ENCODE data around the gene BNC1. TPM values are rescaled to one million over a fixed set of nuclear protein-coding genes. Genes with fewer than 3 reads are reported as not detected.
"Not testable (repeated sequence)": the region's sequence is repeated elsewhere in the genome, so short reads cannot be mapped to it uniquely, and the experiment has no call there.

BNC1 gene
- total RNA-seq, 2 experiments from 2014 or later, result not detected

DNA sequence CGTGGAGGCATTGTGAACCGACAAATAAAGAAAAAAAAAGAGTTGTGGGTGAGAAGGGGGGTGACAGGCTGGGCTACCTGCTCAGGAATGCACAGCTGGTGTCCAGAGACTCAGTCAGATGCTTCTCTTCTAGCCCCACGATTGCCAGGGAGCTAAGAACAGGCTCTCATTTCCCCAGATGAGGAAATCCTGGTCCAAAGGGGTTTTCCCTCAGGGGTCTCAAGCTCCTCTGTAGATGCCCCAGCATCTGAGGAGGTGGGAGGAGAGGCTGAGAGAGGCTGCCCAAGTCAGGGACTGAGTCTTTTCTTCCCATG lies 35.5 kb downstream of the BNC1 start:
- no peak overlapping the region for H3K4me3 Mint-ChIP-seq
- peaks cover 33% of the 10 kb centered on the region for H3K27me3 Mint-ChIP-seq
- no peaks in the 10 kb centered on the region for H3K36me3 Mint-ChIP-seq
- ATAC-seq (ENCODE audit: low read depth) (no peak), DNase-seq (no peak)
- POLR2A ChIA-PET, result no interaction called here
- peaks cover 3% of the 10 kb centered on the region for H3K9me3 Mint-ChIP-seq
- no peaks in the 10 kb centered on the region for H3K4me1 Mint-ChIP-seq
- H3K27ac Mint-ChIP-seq, result no peak overlapping the region

DNA sequence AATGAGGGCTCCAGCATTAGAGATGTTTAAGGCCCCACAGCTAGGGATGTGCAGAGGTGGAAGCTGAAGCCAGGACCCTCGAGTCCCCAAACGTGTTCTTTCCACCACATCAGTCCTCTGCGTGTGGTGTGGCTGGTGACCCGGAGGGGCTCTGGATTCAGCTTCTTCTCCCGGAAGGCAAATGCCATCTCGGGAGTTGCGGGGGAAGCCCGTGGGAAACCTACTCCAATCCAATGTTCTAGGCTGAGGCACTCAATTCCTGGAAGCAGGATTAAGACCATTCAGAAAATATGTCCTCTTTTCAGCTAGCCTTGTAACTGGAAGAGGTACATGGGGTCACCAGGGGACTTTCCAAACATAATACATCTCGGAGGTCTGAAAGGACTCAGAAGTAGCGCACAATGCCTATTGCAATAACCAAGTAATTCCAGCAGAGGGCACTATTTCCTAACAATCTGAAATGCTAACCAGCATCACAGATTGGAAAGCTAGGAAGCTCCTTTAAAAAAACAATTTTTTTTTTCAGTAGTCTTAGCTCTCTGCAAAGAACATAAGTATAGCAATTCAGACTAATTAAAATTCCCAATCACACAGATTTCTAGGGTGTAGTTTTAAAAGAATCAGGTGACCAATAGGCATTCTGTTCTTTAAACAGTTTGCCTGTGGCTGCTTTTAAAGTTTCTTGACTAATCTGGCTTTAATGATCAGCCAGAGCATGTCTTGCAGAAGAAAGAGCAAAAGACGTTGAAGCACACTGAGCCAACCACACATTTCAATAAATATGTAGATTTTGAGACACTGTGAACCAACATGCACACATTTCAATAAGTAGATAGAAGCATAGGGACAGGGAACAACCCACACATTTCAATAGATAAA lies 36.1 kb downstream of the BNC1 start:
- Mint-ChIP-seq H3K4me3 (no peak overlapping the region), H3K27me3 (peaks cover 32% of the 10 kb centered on the region), H3K27ac (no peak overlapping the region), H3K36me3 (no peaks in the 10 kb centered on the region), H3K9me3 (peaks cover 3% of the 10 kb centered on the region), H3K4me1 (no peaks in the 10 kb centered on the region)
- POLR2A ChIA-PET, result no interaction called here
- ATAC-seq (ENCODE audit: low read depth) (no peak), DNase-seq (no peak)

- DNase-seq (no peak), ATAC-seq (ENCODE audit: low read depth) (no peak)
- POLR2A ChIA-PET, result no interaction called here
- Mint-ChIP-seq H3K36me3 (no peaks in the 10 kb centered on the region), H3K9me3 (peaks cover 3% of the 10 kb centered on the region), H3K27me3 (peaks cover 40% of the 10 kb centered on the region), H3K27ac (no peak overlapping the region), H3K4me1 (no peaks in the 10 kb centered on the region), H3K4me3 (no peak overlapping the region)
These were observed 40.8 kb downstream of the BNC1 start for GRCh38 chr15:83243634-83244033.

DNA sequence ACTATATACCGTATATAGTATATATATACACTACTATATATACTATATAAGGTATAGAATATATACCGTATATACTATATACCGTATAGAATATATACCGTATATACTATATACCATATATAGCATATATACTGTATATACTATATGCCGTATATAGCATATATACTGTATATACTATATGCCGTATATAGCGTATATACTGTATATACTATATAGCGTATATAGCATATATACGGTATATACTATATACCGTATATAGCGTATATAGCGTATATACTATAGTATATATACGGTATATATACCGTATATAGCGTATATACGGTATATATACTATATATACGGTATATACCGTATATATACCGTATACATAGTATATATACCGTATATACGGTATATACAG lies 54.2 kb downstream of the BNC1 start:
- POLR2A ChIA-PET, result no interaction called here
- no peaks in the 10 kb centered on the region for H3K9me3 Mint-ChIP-seq
- H3K4me1 Mint-ChIP-seq, result peaks cover 3% of the 10 kb centered on the region
- DNase-seq, result no peak
- peaks cover 6% of the 10 kb centered on the region for H3K27me3 Mint-ChIP-seq
- no peak for ATAC-seq (ENCODE audit: low read depth)
- no peak overlapping the region for H3K4me3 Mint-ChIP-seq
- no peaks in the 10 kb centered on the region for H3K36me3 Mint-ChIP-seq
- no peak overlapping the region for H3K27ac Mint-ChIP-seq

DNA sequence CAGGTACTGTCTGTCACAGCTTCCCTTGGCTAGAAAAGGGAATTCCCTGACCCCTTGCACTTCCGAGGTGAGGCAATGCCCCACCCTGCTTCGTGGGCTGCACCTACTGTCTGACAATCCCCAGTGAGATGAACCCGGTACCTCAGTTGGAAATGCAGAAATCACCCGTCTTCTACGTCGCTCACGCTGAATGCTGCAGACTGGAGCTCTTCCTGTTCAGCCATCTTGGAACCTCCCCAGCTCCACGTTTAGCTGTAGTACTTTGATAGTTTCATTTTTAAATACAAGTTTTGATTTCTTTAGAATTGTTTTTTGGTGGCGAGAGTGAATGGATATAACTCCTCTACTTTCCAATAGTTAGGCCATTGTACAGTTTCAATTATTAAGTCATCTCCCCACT lies 59.0 kb downstream of the BNC1 start:
- POLR2A ChIA-PET, result interaction anchor here (0.7 kb wide), 1 partner anchor 184 kb away, joined by 3 read pairs; no protein-coding TSS in a partner anchor
- no peak overlapping the region for H3K4me3 Mint-ChIP-seq
- peaks cover 2% of the 10 kb centered on the region for H3K4me1 Mint-ChIP-seq
- no peaks in the 10 kb centered on the region for H3K36me3 Mint-ChIP-seq
- ATAC-seq (ENCODE audit: low read depth) (no peak), DNase-seq (no peak)
- peaks cover 32% of the 10 kb centered on the region for H3K27me3 Mint-ChIP-seq
- H3K27ac Mint-ChIP-seq, result no peak overlapping the region
- peaks cover 1% of the 10 kb centered on the region for H3K9me3 Mint-ChIP-seq

GRCh38 chr15:83221781-83222180 lies 62.7 kb downstream of the BNC1 start:
- H3K27ac Mint-ChIP-seq; POLR2A ChIA-PET; DNase-seq; H3K36me3 Mint-ChIP-seq; ATAC-seq (ENCODE audit: low read depth); H3K4me3 Mint-ChIP-seq; H3K9me3 Mint-ChIP-seq; H3K4me1 Mint-ChIP-seq: not testable (repeated sequence)
- H3K27me3 Mint-ChIP-seq, result peaks cover 40% of the 10 kb centered on the region

DNA sequence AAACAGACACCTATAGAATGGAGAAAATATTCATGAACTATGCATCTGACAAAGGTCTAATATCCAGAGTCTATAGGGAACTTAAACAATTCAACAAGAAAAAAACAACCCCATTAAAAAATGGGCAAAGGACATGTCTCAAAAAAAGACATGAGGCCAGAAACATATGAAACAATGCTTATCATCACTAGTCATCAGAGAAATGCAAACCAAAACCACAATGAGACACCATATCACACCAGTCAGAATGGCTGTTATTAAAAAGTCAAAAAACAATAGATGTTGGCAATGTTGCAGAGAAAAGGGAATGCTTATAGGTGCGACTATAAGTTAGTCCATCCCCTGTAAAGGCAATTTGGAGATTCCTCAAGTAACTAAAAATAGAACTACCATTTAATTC lies 65.4 kb downstream of the BNC1 start:
- no peak overlapping the region for H3K4me3 Mint-ChIP-seq
- peaks cover 7% of the 10 kb centered on the region for H3K4me1 Mint-ChIP-seq
- no peak for ATAC-seq (ENCODE audit: low read depth)
- H3K9me3 Mint-ChIP-seq, result peaks cover 4% of the 10 kb centered on the region
- DNase-seq, result no peak
- H3K27ac Mint-ChIP-seq, result no peak overlapping the region
- H3K36me3 Mint-ChIP-seq, result peaks cover 2% of the 10 kb centered on the region
- H3K27me3 Mint-ChIP-seq, result peaks cover 38% of the 10 kb centered on the region
- POLR2A ChIA-PET, result no interaction called here

DNA sequence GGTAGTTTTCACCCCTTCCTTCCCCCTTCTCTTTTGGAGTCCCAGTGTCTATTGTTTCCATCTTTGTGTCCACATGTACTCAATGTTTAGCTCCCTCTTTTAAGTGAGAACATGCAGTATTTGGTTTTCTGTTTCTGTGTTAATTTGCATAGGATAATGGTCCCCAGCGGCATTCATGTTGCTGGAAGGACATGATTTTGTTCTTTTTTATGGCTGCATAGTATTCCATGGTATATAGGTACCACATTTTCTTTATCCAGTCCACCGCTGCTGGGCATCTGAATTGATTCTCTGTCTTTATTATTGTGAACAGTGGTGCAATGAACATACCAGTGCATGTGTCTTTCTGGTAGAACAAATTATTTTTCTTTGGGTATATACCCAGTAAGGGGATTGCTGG lies 69.2 kb downstream of the BNC1 start:
- DNase-seq (no peak), ATAC-seq (ENCODE audit: low read depth) (no peak)
- Mint-ChIP-seq H3K9me3 (peaks cover 2% of the 10 kb centered on the region), H3K4me3 (no peak overlapping the region), H3K4me1 (peaks cover 7% of the 10 kb centered on the region), H3K27ac (no peak overlapping the region), H3K27me3 (peaks cover 18% of the 10 kb centered on the region), H3K36me3 (peaks cover 2% of the 10 kb centered on the region)
- POLR2A ChIA-PET, result no interaction called here

GRCh38 chr15:83210619-83211018 lies 73.8 kb downstream of the BNC1 start:
- POLR2A ChIA-PET, result interaction anchor here (0.8 kb wide), 1 partner anchor 66 kb away, joined by 3 read pairs; no protein-coding TSS in a partner anchor
- no peak for ATAC-seq (ENCODE audit: low read depth)
- Mint-ChIP-seq H3K36me3 (peaks cover 5% of the 10 kb centered on the region), H3K27me3 (peaks cover 13% of the 10 kb centered on the region), H3K4me3 (no peak overlapping the region), H3K4me1 (peaks cover 6% of the 10 kb centered on the region), H3K9me3 (peaks cover 2% of the 10 kb centered on the region), H3K27ac (no peak overlapping the region)
- no peak for DNase-seq

- Mint-ChIP-seq H3K4me3 (no peak overlapping the region), H3K27me3 (peaks cover 19% of the 10 kb centered on the region), H3K27ac (no peak overlapping the region), H3K4me1 (peaks cover 8% of the 10 kb centered on the region), H3K36me3 (peaks cover 5% of the 10 kb centered on the region), H3K9me3 (no peaks in the 10 kb centered on the region)
- POLR2A ChIA-PET, result interaction anchor here (0.7 to 1.9 kb wide), 4 partner anchors 44 to 198 kb away, joined by 3 to 6 read pairs (median 4); partner anchors contain the start of gene C15orf40
- ATAC-seq (ENCODE audit: low read depth) (no peak), DNase-seq (no peak)
These were observed 75.1 kb downstream of the BNC1 start for GRCh38 chr15:83209333-83209732.

- ATAC-seq (ENCODE audit: low read depth) (no peak), DNase-seq (no peak)
- Mint-ChIP-seq H3K27ac (peak overlapping the region; percentile 73), H3K4me1 (peaks cover 8% of the 10 kb centered on the region), H3K9me3 (no peaks in the 10 kb centered on the region), H3K4me3 (no peak overlapping the region), H3K27me3 (peaks cover 18% of the 10 kb centered on the region), H3K36me3 (peaks cover 5% of the 10 kb centered on the region)
- POLR2A ChIA-PET, result interaction anchor here (0.8 to 1.9 kb wide), 6 partner anchors 43 to 668 kb away, joined by 3 to 6 read pairs (median 4); partner anchors contain the start of genes C15orf40 and RPS17
These were observed 76.2 kb downstream of the BNC1 start for GRCh38 chr15:83208367-83208661.

DNA sequence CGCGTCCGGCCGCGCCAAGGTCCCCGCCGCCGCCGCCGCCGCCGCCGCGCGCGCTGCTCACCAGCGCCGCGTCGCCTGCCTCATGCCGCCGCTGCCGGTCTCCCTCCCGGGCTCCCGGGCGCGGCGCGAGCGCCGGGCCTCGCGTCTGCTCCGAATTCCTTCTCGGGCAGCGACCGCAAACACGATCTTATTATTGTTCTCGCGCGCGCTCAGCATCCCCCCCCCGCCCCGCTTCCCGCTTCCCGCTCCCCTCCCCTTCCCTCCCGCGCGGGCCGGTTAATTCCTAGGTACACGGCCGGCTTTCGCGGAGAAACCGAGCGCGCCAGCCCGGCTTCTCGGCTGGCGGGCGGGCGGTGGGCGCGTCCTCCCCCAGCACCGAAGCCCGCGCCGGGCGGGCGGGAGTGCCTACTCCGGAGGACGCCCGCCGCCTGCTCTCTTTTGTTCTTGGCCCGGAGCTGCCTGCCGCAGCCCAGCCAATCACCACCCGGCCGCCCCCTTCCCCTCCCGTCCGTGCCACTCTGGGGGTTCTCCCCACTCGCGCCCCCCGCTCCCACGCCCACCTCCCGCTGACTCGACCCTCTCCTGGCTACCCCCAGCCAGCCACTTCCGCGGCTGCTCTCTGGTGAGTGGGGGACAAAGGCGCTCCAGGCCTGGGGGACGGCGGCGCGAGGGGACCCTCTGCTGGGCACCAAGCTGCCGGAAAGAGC lies 76.7 kb downstream of the BNC1 start, which contains the start of gene HDGFL3:
Gene HDGFL3, minus strand, starts transcription at position 164 of the 707 bp plus-strand sequence. CDS start 409 bp downstream, outside the sequence.
- peaks cover 8% of the 10 kb centered on the region for H3K4me1 Mint-ChIP-seq
- POLR2A ChIA-PET, result interaction anchor here (0.6 to 2.0 kb wide), 7 partner anchors 43 to 667 kb away, joined by 3 to 6 read pairs (median 4); partner anchors contain the start of genes C15orf40 and RPS17

DNA sequence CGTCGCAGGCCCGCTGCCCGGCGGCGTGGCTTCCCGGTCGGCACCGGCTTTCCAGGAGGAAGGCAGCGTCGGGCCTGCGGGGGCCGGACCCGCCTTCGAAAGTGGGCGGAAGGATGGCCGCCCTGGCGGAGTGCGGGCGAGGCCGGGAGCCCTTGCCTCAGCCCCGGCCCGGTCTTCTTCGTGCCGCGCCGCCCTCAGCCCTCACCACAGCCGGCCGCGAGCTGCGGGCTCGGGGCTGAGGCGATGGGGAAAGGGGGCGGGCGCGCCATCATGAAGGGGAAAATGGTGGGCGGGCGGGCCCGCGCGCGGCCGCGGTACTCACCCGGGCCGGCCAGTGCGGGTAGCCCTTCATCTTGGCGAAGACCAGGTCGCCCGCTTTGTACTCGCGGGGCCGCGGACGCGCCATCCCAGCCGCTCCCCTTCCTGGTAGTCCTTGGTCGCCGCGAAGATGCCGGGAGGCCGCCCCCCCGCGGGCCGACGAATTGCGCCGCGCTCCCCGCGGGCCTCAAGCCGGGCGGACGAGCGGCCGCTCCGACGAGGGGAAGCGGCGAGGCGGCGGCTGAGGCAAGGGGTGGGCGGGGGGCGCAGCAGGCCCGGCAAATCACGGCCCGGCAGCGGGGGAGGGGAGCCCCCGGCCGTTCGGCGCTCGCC lies 77.3 kb downstream of the BNC1 start:
- H3K4me3 Mint-ChIP-seq, result peak overlapping the region; percentile 11
- H3K36me3 Mint-ChIP-seq, result peaks cover 5% of the 10 kb centered on the region
- H3K27ac Mint-ChIP-seq, result no peak overlapping the region
- POLR2A ChIA-PET, result interaction anchor here (0.6 to 2.0 kb wide), 5 partner anchors 42 to 667 kb away, joined by 3 to 5 read pairs (median 4); partner anchors contain the start of genes RPS17 and TM6SF1
- peaks cover 24% of the 10 kb centered on the region for H3K27me3 Mint-ChIP-seq
- DNase-seq (peak; percentile 64), ATAC-seq (ENCODE audit: low read depth) (peak; percentile 41)
- H3K4me1 Mint-ChIP-seq, result peaks cover 8% of the 10 kb centered on the region
- no peaks in the 10 kb centered on the region for H3K9me3 Mint-ChIP-seq

More for the DNA sequence above, 76.7 kb downstream of the BNC1 start, which contains the start of gene HDGFL3:
- DNase-seq (peak; percentile 71), ATAC-seq (ENCODE audit: low read depth) (peak; percentile 70)
- peaks cover 5% of the 10 kb centered on the region for H3K36me3 Mint-ChIP-seq
- no peaks in the 10 kb centered on the region for H3K9me3 Mint-ChIP-seq
- peak within 1 kb of the TSS; percentile 83 for H3K27ac Mint-ChIP-seq
- H3K27me3 Mint-ChIP-seq, result peaks cover 22% of the 10 kb centered on the region
- H3K4me3 Mint-ChIP-seq, result peak within 1 kb of the TSS; percentile 85
